Measurements from ENCODE around the gene NUP210.

GRCh38 chr3:13301286-13301987 lies 118.7 kb downstream of the NUP210 start:
- TF ChIP-seq ZNF274 (IDR thresholded peaks at IDR 0.05; ENCODE audit: low read depth, low read length) (no peak), YY1 (IDR thresholded peaks at IDR 0.05; ENCODE audit: insufficient read depth, insufficient read length) (no peak)
